BE2C (cell line): ENCODE results near the gene MACROH2A2.
A peak's percentile ranks its signal among the peaks of the same experiment; 100 is the strongest.

Source experiments
- DNase-seq: peaks from one replicate; pipeline ENCODE4 v3.0.0-alpha.2; 2020
- H3K27me3 ChIP-seq: fragments of 250-450 bp; sonication (Bioruptor Pico); 2 replicates; pipeline ENCODE4 v1.5.1; 2020; ENCODE audit warnings: mild to moderate bottlenecking
- H3K36me3 ChIP-seq: fragments of 250-450 bp; sonication (Bioruptor Pico); 2 replicates; pipeline ENCODE4 v1.5.1; 2020; ENCODE audit warnings: mild to moderate bottlenecking
- H3K4me1 ChIP-seq: fragments of 250-450 bp; sonication (Bioruptor Pico); 2 replicates; pipeline ENCODE4 v1.5.1; 2020
- H3K4me3 ChIP-seq: 2 replicates; pipeline ENCODE4 v1.5.1; 2011; ENCODE audit warnings: low read depth, low read length
- H3K9me3 ChIP-seq: fragments of 250-450 bp; sonication (Bioruptor Pico); 2 replicates; pipeline ENCODE4 v1.5.1; 2020
- TF ChIP-seq, protein P1 (sequence below): IDR thresholded peaks from 2 replicates; pipeline ENCODE4 v1.5.1; 2012; ENCODE audit warnings: mild to moderate bottlenecking, low read depth, low read length

Gene MACROH2A2

GRCh38 chr10:70112071-70112470, 59.4 kb downstream of the MACROH2A2 start:
- no peak for DNase-seq
- H3K36me3 ChIP-seq = peaks cover 20% of the 10 kb centered on the region
- H3K27me3 ChIP-seq = no peaks in the 10 kb centered on the region
- no peak overlapping the region for H3K4me3 ChIP-seq
- TF ChIP-seq, protein P1, sequence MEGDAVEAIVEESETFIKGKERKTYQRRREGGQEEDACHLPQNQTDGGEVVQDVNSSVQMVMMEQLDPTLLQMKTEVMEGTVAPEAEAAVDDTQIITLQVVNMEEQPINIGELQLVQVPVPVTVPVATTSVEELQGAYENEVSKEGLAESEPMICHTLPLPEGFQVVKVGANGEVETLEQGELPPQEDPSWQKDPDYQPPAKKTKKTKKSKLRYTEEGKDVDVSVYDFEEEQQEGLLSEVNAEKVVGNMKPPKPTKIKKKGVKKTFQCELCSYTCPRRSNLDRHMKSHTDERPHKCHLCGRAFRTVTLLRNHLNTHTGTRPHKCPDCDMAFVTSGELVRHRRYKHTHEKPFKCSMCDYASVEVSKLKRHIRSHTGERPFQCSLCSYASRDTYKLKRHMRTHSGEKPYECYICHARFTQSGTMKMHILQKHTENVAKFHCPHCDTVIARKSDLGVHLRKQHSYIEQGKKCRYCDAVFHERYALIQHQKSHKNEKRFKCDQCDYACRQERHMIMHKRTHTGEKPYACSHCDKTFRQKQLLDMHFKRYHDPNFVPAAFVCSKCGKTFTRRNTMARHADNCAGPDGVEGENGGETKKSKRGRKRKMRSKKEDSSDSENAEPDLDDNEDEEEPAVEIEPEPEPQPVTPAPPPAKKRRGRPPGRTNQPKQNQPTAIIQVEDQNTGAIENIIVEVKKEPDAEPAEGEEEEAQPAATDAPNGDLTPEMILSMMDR = no peak
- H3K9me3 ChIP-seq = no peaks in the 10 kb centered on the region
- H3K4me1 ChIP-seq = no peaks in the 10 kb centered on the region

- Histone ChIP-seq H3K4me3 (no peak overlapping the region), H3K9me3 (no peaks in the 10 kb centered on the region), H3K4me1 (no peaks in the 10 kb centered on the region), H3K36me3 (peaks cover 12% of the 10 kb centered on the region), H3K27me3 (no peaks in the 10 kb centered on the region)
- TF ChIP-seq, protein P1 = no peak
- no peak for DNase-seq
Observed at GRCh38 chr10:70114902-70115301, 62.3 kb downstream of the MACROH2A2 start.

DNA sequence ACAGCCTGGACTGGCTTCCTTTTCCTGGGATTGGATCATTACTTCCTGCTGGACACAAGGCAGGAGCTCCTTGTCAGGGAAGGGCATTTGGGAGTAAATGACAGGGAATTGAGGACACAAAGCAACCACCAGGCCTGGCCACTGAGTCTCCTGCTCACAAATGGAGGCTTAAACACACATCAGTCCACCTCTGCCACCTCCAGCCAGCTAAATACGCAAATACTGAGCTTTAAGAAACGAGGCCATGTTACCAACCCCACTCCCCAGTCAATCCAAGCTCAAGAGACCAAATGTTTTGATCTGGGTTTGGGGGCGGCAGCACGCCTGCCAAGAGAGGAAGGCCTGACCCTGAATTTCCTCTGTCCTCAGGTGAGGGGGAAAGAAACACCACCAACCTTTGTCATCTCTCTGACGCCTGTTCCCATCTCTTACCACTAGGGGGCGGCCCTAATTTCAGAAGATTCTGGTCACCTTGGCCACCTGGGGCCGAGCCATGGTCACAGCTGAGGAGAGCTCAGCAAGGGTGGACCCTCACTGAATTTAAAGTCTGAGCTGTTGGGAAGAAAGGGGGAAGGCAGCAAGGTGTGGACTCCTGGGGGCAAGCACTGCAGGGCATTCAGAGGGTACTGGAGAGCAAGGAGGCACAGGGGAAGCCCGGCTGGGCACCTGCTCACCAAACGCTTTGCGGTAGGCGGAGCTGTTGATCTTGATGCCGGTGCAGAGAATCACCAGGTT, 63.5 kb downstream of the MACROH2A2 start:
- Histone ChIP-seq H3K4me1 (no peaks in the 10 kb centered on the region; the same call in 1 of the 2 replicates), H3K36me3 (peaks cover 9% of the 10 kb centered on the region), H3K9me3 (no peaks in the 10 kb centered on the region), H3K4me3 (no peak overlapping the region), H3K27me3 (no peaks in the 10 kb centered on the region)
- TF ChIP-seq, protein P1 = peak; percentile 89
- DNase-seq = peak; percentile 60

- Histone ChIP-seq H3K27me3 (no peaks in the 10 kb centered on the region), H3K4me3 (no peak overlapping the region), H3K36me3 (peaks cover 4% of the 10 kb centered on the region; the same call in 1 of the 2 replicates), H3K4me1 (no peaks in the 10 kb centered on the region; the same call in 1 of the 2 replicates), H3K9me3 (no peaks in the 10 kb centered on the region)
- DNase-seq = no peak
- TF ChIP-seq, protein P1 = no peak
Observed at GRCh38 chr10:70117646-70118045, 65.0 kb downstream of the MACROH2A2 start.

DNA sequence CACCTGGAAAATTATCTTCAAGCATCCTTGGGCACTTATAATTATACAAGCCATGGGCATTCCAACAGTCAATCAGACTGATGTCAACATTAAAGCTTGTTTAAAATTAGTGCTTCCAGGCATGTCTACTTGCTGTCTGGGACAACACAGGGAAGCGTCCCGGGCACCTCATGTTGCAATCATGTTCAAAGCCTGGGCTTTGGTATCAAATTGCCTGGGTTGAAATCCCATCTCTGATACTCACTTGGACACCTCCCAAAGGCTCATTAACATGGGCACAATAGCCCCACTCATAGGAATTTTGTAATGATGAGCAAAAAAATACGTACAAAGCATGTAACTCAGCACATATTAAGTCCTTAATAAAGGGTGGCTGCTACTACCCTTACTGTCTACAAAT, 65.5 kb downstream of the MACROH2A2 start:
- Histone ChIP-seq H3K27me3 (no peaks in the 10 kb centered on the region), H3K4me1 (no peaks in the 10 kb centered on the region; the same call in 1 of the 2 replicates), H3K4me3 (no peak overlapping the region), H3K9me3 (no peaks in the 10 kb centered on the region), H3K36me3 (peaks cover 4% of the 10 kb centered on the region; the same call in 1 of the 2 replicates)
- TF ChIP-seq, protein P1 = no peak
- DNase-seq = no peak

DNA sequence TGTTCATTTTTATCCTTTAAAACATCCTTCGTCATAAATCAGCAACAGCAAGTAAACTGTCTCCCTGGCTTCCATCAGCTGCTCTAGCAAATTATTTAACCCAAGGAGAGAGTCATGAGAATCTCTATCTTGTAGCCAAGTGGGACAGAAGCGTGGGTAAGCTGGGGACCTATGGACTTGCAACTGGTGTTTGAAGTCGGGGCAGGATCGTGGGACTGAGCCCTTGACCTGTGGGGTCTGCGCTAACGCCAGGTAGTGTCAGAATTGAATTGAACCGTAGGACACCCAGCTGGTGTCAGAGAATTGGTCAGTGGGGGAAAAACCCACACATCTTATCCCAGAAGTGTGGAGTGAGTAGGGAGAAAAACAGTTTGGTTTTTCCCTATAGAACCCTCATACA, 66.6 kb downstream of the MACROH2A2 start:
- H3K36me3 ChIP-seq = peaks cover 4% of the 10 kb centered on the region; the same call in 1 of the 2 replicates

More for the DNA sequence above, 66.6 kb downstream of the MACROH2A2 start:
- Histone ChIP-seq H3K4me1 (no peaks in the 10 kb centered on the region; the same call in 1 of the 2 replicates), H3K27me3 (no peaks in the 10 kb centered on the region), H3K9me3 (no peaks in the 10 kb centered on the region), H3K4me3 (no peak overlapping the region)
- no peak for DNase-seq
- TF ChIP-seq, protein P1 = no peak
